ENCODE results near the gene RCAN3. TPM values are rescaled to one million over a fixed set of nuclear protein-coding genes. Genes with fewer than 3 reads are reported as not detected.

The RCAN3 gene
- total RNA-seq, 1 experiment from 2014 or later: 21.9 TPM

GRCh38 chr1:24551960-24552571 lies 49.4 kb downstream of the RCAN3 start:
- intact Hi-C loops (cut with micrococcal nuclease; ENCODE audit: unreplicated experiment): no loop called here

GRCh38 chr1:24553931-24554330 lies 51.3 kb downstream of the RCAN3 start:
- Histone ChIP-seq H3F3A (ENCODE audit: insufficient read depth, low read depth) (peaks cover 6% of the 10 kb centered on the region; the same call in 1 of the 2 replicates), H3K4me2 (no peak overlapping the region), H4K20me1 (ENCODE audit: insufficient read depth) (no peaks in the 10 kb centered on the region), H3K27me3 (ENCODE audit: insufficient read depth, low read depth) (peaks cover 3% of the 10 kb centered on the region), H3K9me2 (ENCODE audit: insufficient read depth) (no peaks in the 10 kb centered on the region), H3K27ac (no peak overlapping the region), H3K36me3 (ENCODE audit: low read depth) (no peaks in the 10 kb centered on the region), H2AFZ (no peak overlapping the region), H3K4me1 (replicated peaks; ENCODE audit: insufficient read depth) (peaks cover 6% of the 10 kb centered on the region), H3K9me3 (ENCODE audit: insufficient read depth, low read depth) (no peaks in the 10 kb centered on the region), H3K4me3 (no peak overlapping the region), H3K79me2 (ENCODE audit: low read depth) (no peaks in the 10 kb centered on the region)
- BruUV-seq (replicated peaks): no TSS peak
- DNase-seq: no peak
- ChIA-PET POLR2A (ENCODE audit: unreplicated experiment) (interaction anchor here (0.6 kb wide), 1 partner anchor 219 kb away, joined by 4 read pairs; no protein-coding TSS in a partner anchor), CTCF (no interaction called here)
- TF ChIP-seq CTCF (conservative IDR thresholded peaks at IDR 0.05): no peak
- no peak for TF ChIP-seq EZH2 (IDR thresholded peaks at IDR 0.05; ENCODE audit: low read depth)
- intact Hi-C loops (cut with micrococcal nuclease; ENCODE audit: unreplicated experiment): no loop called here

More at GRCh38 chr1:24551960-24552571, 49.4 kb downstream of the RCAN3 start:
- Histone ChIP-seq H3F3A (ENCODE audit: insufficient read depth, low read depth) (no peaks in the 10 kb centered on the region), H3K4me2 (no peak overlapping the region), H3K9me2 (ENCODE audit: insufficient read depth) (no peaks in the 10 kb centered on the region), H3K27me3 (ENCODE audit: insufficient read depth, low read depth) (peaks cover 3% of the 10 kb centered on the region), H3K36me3 (ENCODE audit: low read depth) (no peaks in the 10 kb centered on the region), H3K9me3 (ENCODE audit: insufficient read depth, low read depth) (no peaks in the 10 kb centered on the region), H3K4me3 (no peak overlapping the region), H3K4me1 (replicated peaks; ENCODE audit: insufficient read depth) (no peaks in the 10 kb centered on the region), H4K20me1 (ENCODE audit: insufficient read depth) (no peaks in the 10 kb centered on the region), H3K27ac (no peak overlapping the region), H3K79me2 (ENCODE audit: low read depth) (no peaks in the 10 kb centered on the region), H2AFZ (no peak overlapping the region)
- CTCF ChIA-PET: interaction anchor here (0.6 kb wide), 1 partner anchor 34 kb away, joined by 4 read pairs; no protein-coding TSS in a partner anchor
- POLR2A ChIA-PET (ENCODE audit: unreplicated experiment): no interaction called here
- TF ChIP-seq EZH2 (IDR thresholded peaks at IDR 0.05; ENCODE audit: low read depth) (no peak), CTCF (conservative IDR thresholded peaks at IDR 0.05) (no peak)
- BruUV-seq (replicated peaks): no TSS peak
- no peak for DNase-seq

GRCh38 chr1:24554714-24555113 lies 52.1 kb downstream of the RCAN3 start:
- no peak for DNase-seq
- H2AFZ ChIP-seq: no peak overlapping the region
- TF ChIP-seq EZH2 (IDR thresholded peaks at IDR 0.05; ENCODE audit: low read depth): no peak
- no peak for TF ChIP-seq CTCF (conservative IDR thresholded peaks at IDR 0.05)
- no peak overlapping the region for H3K27ac ChIP-seq
- intact Hi-C loops (cut with micrococcal nuclease; ENCODE audit: unreplicated experiment): loop anchor here (5.0 kb wide), 1 partner anchor 88 kb away; the partner anchor contains the start of gene SRRM1
- no peak overlapping the region for H3K4me3 ChIP-seq
- H3K9me3 ChIP-seq (ENCODE audit: insufficient read depth, low read depth): no peaks in the 10 kb centered on the region
- CTCF ChIA-PET: interaction anchor here (0.6 kb wide), 1 partner anchor 72 kb away, joined by 6 read pairs; no protein-coding TSS in a partner anchor
- no peaks in the 10 kb centered on the region for H3K79me2 ChIP-seq (ENCODE audit: low read depth)
- no peaks in the 10 kb centered on the region for H3K9me2 ChIP-seq (ENCODE audit: insufficient read depth)
- H3K4me1 ChIP-seq (replicated peaks; ENCODE audit: insufficient read depth): peaks cover 8% of the 10 kb centered on the region
- H3K36me3 ChIP-seq (ENCODE audit: low read depth): no peaks in the 10 kb centered on the region
- no TSS peak for BruUV-seq (replicated peaks)
- POLR2A ChIA-PET (ENCODE audit: unreplicated experiment): no interaction called here
- no peaks in the 10 kb centered on the region for H4K20me1 ChIP-seq (ENCODE audit: insufficient read depth)
- H3F3A ChIP-seq (ENCODE audit: insufficient read depth, low read depth): peaks cover 14% of the 10 kb centered on the region; the same call in 1 of the 2 replicates
- no peak overlapping the region for H3K4me2 ChIP-seq
- peaks cover 3% of the 10 kb centered on the region for H3K27me3 ChIP-seq (ENCODE audit: insufficient read depth, low read depth)
